H9 (cell line): Measurements from ENCODE around the gene ZNF576. TPM values are rescaled to one million over a fixed set of nuclear protein-coding genes. Genes with fewer than 3 reads are reported as not detected.
"Not testable (repeated sequence)": the region's sequence is repeated elsewhere in the genome, so short reads cannot be mapped to it uniquely, and the experiment has no call there.

Experiments
- DNase-seq: peaks from one replicate; pipeline ENCODE4 v3.0.0-alpha.2; 2017
- H2AFZ ChIP-seq: one replicate; pipeline ENCODE4 v1.6.1; 2013; ENCODE audit warnings: mild to moderate bottlenecking, low read length, control low read depth, moderate library complexity
- H2AK5ac ChIP-seq: 2 replicates; pipeline ENCODE4 v1.6.1; 2013; ENCODE audit warnings: low read length, control low read depth, mixed read lengths; ENCODE audit not compliant: insufficient read length
- H2BK120ac ChIP-seq: one replicate; pipeline ENCODE4 v1.6.1; 2013; ENCODE audit warnings: low read depth, mild to moderate bottlenecking, low read length, control low read depth, inconsistent platforms; ENCODE audit not compliant: poor library complexity, severe bottlenecking
- H2BK12ac ChIP-seq: 2 replicates; pipeline ENCODE4 v1.6.1; 2013; ENCODE audit warnings: low read length, control low read depth, mixed read lengths, low read depth; ENCODE audit not compliant: insufficient read length
- H2BK15ac ChIP-seq: 2 replicates; pipeline ENCODE4 v1.6.1; 2013; ENCODE audit warnings: low read depth, low read length, control low read depth
- H2BK20ac ChIP-seq: one replicate; pipeline ENCODE4 v1.6.1; 2013; ENCODE audit warnings: low read depth, mild to moderate bottlenecking, low read length, control low read depth, inconsistent platforms; ENCODE audit not compliant: poor library complexity, severe bottlenecking
- H2BK5ac ChIP-seq: 2 replicates; pipeline ENCODE4 v1.6.1; 2013; ENCODE audit warnings: low read length, control low read depth, mixed read lengths; ENCODE audit not compliant: insufficient read length
- H3K14ac ChIP-seq: 2 replicates; pipeline ENCODE4 v1.6.1; 2013; ENCODE audit warnings: low read length, control low read depth; ENCODE audit not compliant: insufficient read depth
- H3K18ac ChIP-seq: 2 replicates; pipeline ENCODE4 v1.6.1; 2013; ENCODE audit warnings: low read depth, mild to moderate bottlenecking, mixed read lengths, low read length, control low read depth; ENCODE audit not compliant: insufficient read length
- H3K23ac ChIP-seq: 2 replicates; pipeline ENCODE4 v1.6.1; 2013; ENCODE audit warnings: low read length, control low read depth, mixed read lengths, low read depth; ENCODE audit not compliant: insufficient read length
- H3K23me2 ChIP-seq: 2 replicates; pipeline ENCODE4 v1.6.1; 2013; ENCODE audit warnings: low read depth, mild to moderate bottlenecking, mixed read lengths, low read length, control low read depth; ENCODE audit not compliant: insufficient read length, poor library complexity, severe bottlenecking
- H3K27ac ChIP-seq: 2 replicates; pipeline ENCODE4 v1.5.1; 2013; ENCODE audit warnings: low read length, control low read depth, mixed read lengths, low read depth; ENCODE audit not compliant: insufficient read length
- H3K27me3 ChIP-seq: 2 replicates; pipeline ENCODE4 v1.6.1; 2013; ENCODE audit warnings: low read length, control low read depth, inconsistent platforms; ENCODE audit not compliant: insufficient read depth
- H3K4ac ChIP-seq: 2 replicates; pipeline ENCODE4 v1.6.1; 2013; ENCODE audit warnings: low read depth, mild to moderate bottlenecking, control low read depth, inconsistent platforms, low read length, moderate library complexity
- H3K4me1 ChIP-seq: 2 replicates; pipeline ENCODE4 v1.6.1; 2013; ENCODE audit warnings: low read length, control low read depth, inconsistent platforms; ENCODE audit not compliant: insufficient read depth
- H3K4me2 ChIP-seq: 2 replicates; pipeline ENCODE4 v1.6.1; 2013; ENCODE audit warnings: low read length, control low read depth, mixed read lengths; ENCODE audit not compliant: insufficient read length, insufficient read depth
- H3K56ac ChIP-seq: 2 replicates; pipeline ENCODE4 v1.6.1; 2013; ENCODE audit warnings: low read depth, mild to moderate bottlenecking, mixed read lengths, low read length, control low read depth; ENCODE audit not compliant: insufficient read length
- H3K79me1 ChIP-seq: 2 replicates; pipeline ENCODE4 v1.6.1; 2013; ENCODE audit warnings: low read depth, mild to moderate bottlenecking, moderate library complexity, low read length, control low read depth, inconsistent platforms; ENCODE audit not compliant: insufficient read depth, poor library complexity, severe bottlenecking
- H3K79me2 ChIP-seq: 2 replicates; pipeline ENCODE4 v1.6.1; 2013; ENCODE audit warnings: low read length, control low read depth, inconsistent platforms; ENCODE audit not compliant: insufficient read depth
- H3K9ac ChIP-seq: 2 replicates; pipeline ENCODE4 v1.6.1; 2013; ENCODE audit warnings: low read length, control low read depth, mixed read lengths; ENCODE audit not compliant: insufficient read length; ENCODE audit errors: extremely low read depth
- H3K9me3 ChIP-seq: one replicate; pipeline ENCODE4 v1.6.1; 2013; ENCODE audit warnings: low read depth, low read length, inconsistent platforms; ENCODE audit not compliant: control insufficient read depth
- H3T11ph ChIP-seq: one replicate; pipeline ENCODE4 v1.6.1; 2013; ENCODE audit warnings: mild to moderate bottlenecking, low read length, control low read depth, inconsistent platforms
- H4K20me1 ChIP-seq: one replicate; pipeline ENCODE4 v1.6.1; 2013; ENCODE audit not compliant: control insufficient read depth, insufficient read length, insufficient read depth
- H4K5ac ChIP-seq: 2 replicates; pipeline ENCODE4 v1.6.1; 2013; ENCODE audit warnings: low read depth, mild to moderate bottlenecking, mixed read lengths, low read length, control low read depth; ENCODE audit not compliant: insufficient read length
- H4K8ac ChIP-seq: replicated peaks from 2 replicates; pipeline ENCODE4 v1.6.1; 2013; ENCODE audit warnings: low read length, control low read depth, mixed read lengths, low read depth; ENCODE audit not compliant: insufficient read length
- H4K91ac ChIP-seq: 2 replicates; pipeline ENCODE4 v1.6.1; 2013; ENCODE audit warnings: low read depth, mild to moderate bottlenecking, moderate library complexity, mixed read lengths, low read length, control low read depth; ENCODE audit not compliant: insufficient read length
- H3K27ac Mint-ChIP-seq, 3 experiments: 2 replicates in 2 of 3; 3 replicates in 1 of 3; pipeline ENCODE4 v1.8.0; 2020 to 2021; ENCODE audit warnings: mixed read lengths in 3 of 3, mild to moderate bottlenecking in 1 of 3, moderate library complexity in 1 of 3
- H3K27me3 Mint-ChIP-seq: 2 replicates; pipeline ENCODE4 v1.8.0; 2021; ENCODE audit warnings: low read depth, mild to moderate bottlenecking, moderate library complexity, mixed read lengths
- H3K36me3 Mint-ChIP-seq, 3 experiments: 2 replicates in 2 of 3; 3 replicates in 1 of 3; pipeline ENCODE4 v1.8.0; 2020 to 2021; ENCODE audit warnings: low read depth in 3 of 3, mixed read lengths in 3 of 3; ENCODE audit not compliant: insufficient read depth in 1 of 3
- H3K4me1 Mint-ChIP-seq, 2 experiments: 2 replicates each; pipeline ENCODE4 v1.8.0; 2020; ENCODE audit warnings: mixed read lengths in 2 of 2
- H3K4me3 Mint-ChIP-seq, 2 experiments: 2 replicates in 1 of 2; 3 replicates in 1 of 2; pipeline ENCODE4 v1.8.0; 2020 to 2021; ENCODE audit warnings: mild to moderate bottlenecking in 2 of 2, mixed read lengths in 2 of 2, moderate library complexity in 1 of 2
- H3K9me3 Mint-ChIP-seq, 2 experiments: 2 replicates in 1 of 2; 3 replicates in 1 of 2; pipeline ENCODE4 v1.8.0; 2020; ENCODE audit warnings: mild to moderate bottlenecking in 2 of 2, mixed read lengths in 2 of 2, moderate library complexity in 1 of 2
- whole genome bisulfite sequencing: extraction: QIAGEN DNeasy Blood & Tissue Kit; methylation state at CpG from one replicate; pipeline ENCODE4 v1.1.7; 2013; ENCODE audit warnings: missing lambda C conversion rate, low lambda C conversion rate, mixed read lengths; ENCODE audit not compliant: insufficient read length; ENCODE audit errors: extremely low coverage; 5-methylcytosine and 5-hydroxymethylcytosine counted together
- total RNA-seq: library from RNA; stranded (reverse); gene quantifications from 2 replicates; pipeline ENCODE4 v1.2.1, GENCODE V29; 2021
- TF ChIP-seq, protein P1 (sequence below): fragments of 200-600 bp; sonication (generic); conservative IDR thresholded peaks from 3 replicates; pipeline ENCODE4 v1.8.0; 2021; ENCODE audit warnings: antibody characterized with exemption, mild to moderate bottlenecking

ZNF576 gene
- total RNA-seq, 1 experiment from 2014 or later: 19.7 TPM

DNA sequence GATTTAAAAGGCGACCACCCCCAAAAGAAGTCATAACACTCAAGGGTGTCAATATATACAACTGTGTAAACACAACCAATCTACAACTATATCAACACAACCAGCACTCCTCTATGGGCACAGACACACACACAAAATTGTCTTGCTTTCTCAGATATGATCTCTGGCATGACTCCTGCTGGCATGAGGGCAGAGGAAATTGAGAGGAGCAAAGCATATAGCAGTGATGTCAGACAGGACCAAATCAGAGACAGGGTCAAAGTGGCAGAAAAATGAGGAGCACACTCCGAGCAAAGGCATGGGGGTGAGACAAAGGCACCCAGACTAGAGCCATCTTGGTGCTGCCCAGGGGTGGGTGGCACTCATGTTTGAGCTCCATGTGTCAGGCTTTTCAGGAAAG is 10.0 kb upstream of the ZNF576 start:
- Histone ChIP-seq H4K8ac (no peak overlapping the region), H2AFZ (no peak overlapping the region), H3K23ac (no peak overlapping the region), H3K56ac (no peak overlapping the region), H3K79me1 (no peaks in the 10 kb centered on the region), H3K27ac (no peak overlapping the region), H3K9me3 (no peaks in the 10 kb centered on the region), H3K4me1 (no peaks in the 10 kb centered on the region), H3K18ac (no peak overlapping the region), H2BK120ac (no peak overlapping the region), H2BK20ac (no peak overlapping the region), H3K9ac (no peak overlapping the region), H3K4me2 (no peak overlapping the region), H3K14ac (no peak overlapping the region), H3K23me2 (no peaks in the 10 kb centered on the region), H3K79me2 (no peaks in the 10 kb centered on the region), H3T11ph (no peak overlapping the region), H2BK5ac (no peak overlapping the region), H3K4ac (no peak overlapping the region), H4K91ac (no peak overlapping the region), H3K27me3 (no peaks in the 10 kb centered on the region), H4K20me1 (no peaks in the 10 kb centered on the region), H2BK15ac (no peak overlapping the region), H4K5ac (no peak overlapping the region), H2AK5ac (no peak overlapping the region), H2BK12ac (no peak overlapping the region)
- WGBS: no CpG with 5 or more reads among the region's 2 CpGs
- Mint-ChIP-seq H3K9me3 (no peaks in the 10 kb centered on the region), H3K27ac (no peak overlapping the region), H3K4me1 (peaks cover 2 to 7% of the 10 kb centered on the region in 2 experiments), H3K27me3 (no peaks in the 10 kb centered on the region), H3K4me3 (no peak overlapping the region), H3K36me3 (peaks cover 6 to 36% (median 25%) of the 10 kb centered on the region in 3 experiments; a peak in 6 of 7 replicates)
- TF ChIP-seq, protein P1, sequence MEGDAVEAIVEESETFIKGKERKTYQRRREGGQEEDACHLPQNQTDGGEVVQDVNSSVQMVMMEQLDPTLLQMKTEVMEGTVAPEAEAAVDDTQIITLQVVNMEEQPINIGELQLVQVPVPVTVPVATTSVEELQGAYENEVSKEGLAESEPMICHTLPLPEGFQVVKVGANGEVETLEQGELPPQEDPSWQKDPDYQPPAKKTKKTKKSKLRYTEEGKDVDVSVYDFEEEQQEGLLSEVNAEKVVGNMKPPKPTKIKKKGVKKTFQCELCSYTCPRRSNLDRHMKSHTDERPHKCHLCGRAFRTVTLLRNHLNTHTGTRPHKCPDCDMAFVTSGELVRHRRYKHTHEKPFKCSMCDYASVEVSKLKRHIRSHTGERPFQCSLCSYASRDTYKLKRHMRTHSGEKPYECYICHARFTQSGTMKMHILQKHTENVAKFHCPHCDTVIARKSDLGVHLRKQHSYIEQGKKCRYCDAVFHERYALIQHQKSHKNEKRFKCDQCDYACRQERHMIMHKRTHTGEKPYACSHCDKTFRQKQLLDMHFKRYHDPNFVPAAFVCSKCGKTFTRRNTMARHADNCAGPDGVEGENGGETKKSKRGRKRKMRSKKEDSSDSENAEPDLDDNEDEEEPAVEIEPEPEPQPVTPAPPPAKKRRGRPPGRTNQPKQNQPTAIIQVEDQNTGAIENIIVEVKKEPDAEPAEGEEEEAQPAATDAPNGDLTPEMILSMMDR: no peak
- no peak for DNase-seq

DNA sequence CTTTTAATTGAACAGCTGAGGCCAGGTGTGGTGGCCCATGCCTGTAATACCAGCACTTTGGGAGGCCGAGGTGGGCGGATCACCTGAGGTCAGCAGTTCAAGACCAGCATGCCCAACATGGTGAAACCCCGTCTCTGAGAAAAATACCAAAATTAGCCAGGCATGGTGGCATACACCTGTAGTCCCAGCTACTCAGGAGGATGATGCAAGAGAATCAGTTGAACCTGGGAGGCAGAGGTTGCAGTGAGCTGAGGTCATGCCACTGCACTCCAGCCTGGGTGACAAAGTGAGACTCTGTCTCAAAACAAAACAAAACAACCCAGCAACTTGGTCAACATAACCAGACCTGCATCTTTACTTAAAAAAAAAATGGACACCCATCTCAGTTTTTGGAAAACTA is 9.4 kb upstream of the ZNF576 start:
- not testable (repeated sequence) for H3K27ac ChIP-seq, H2AFZ ChIP-seq, H2BK15ac ChIP-seq, H3K4ac ChIP-seq, H3K27ac Mint-ChIP-seq, H3K4me2 ChIP-seq, H3K27me3 Mint-ChIP-seq, H2BK5ac ChIP-seq, H3K18ac ChIP-seq, H3K23ac ChIP-seq, H2AK5ac ChIP-seq, H3K79me2 ChIP-seq, H4K91ac ChIP-seq, H3K23me2 ChIP-seq, H2BK20ac ChIP-seq, DNase-seq, H3K27me3 ChIP-seq, H4K20me1 ChIP-seq, H3K4me1 ChIP-seq, H4K5ac ChIP-seq, H3K9me3 Mint-ChIP-seq, H3K79me1 ChIP-seq, H2BK12ac ChIP-seq, H3K4me3 Mint-ChIP-seq, H2BK120ac ChIP-seq, H4K8ac ChIP-seq, H3K56ac ChIP-seq, H3K4me1 Mint-ChIP-seq, H3K9me3 ChIP-seq, H3K14ac ChIP-seq, H3K9ac ChIP-seq, H3T11ph ChIP-seq
- H3K36me3 Mint-ChIP-seq: peaks cover 6 to 36% (median 25%) of the 10 kb centered on the region in 3 experiments; a peak in 6 of 7 replicates
- WGBS: no CpG with 5 or more reads among the region's 3 CpGs
